Measurements from ENCODE around the gene YWHAH. TPM values are rescaled to one million over a fixed set of nuclear protein-coding genes. Genes with fewer than 3 reads are reported as not detected.

YWHAH gene
- total and polyA plus RNA-seq, 9 of the 15 experiments (the other 6 are each of a cell fraction or from before 2014, with no cell fraction given) = 32.0 to 177 (median 114) TPM

DNA sequence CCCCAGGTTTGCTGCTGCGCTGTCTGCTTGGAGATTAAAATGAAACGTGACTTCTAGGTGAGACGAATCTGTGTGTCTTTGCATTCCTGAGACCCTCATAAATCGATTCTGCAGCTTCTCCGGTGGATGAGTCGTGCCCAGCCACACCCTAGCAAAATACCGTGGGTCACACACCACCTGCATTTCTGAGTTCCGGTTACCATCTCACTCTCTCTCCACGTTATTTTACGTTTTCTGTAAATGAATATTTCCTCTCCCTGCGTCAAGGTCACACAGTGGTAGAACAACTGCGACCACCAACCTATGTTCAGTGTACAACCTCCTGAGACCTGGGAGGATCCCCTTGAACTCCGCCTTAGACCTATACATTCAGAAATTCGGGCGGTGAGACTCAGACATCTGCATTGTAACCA is 1.1 kb downstream of the YWHAH start:
- BruUV-seq (replicated peaks) = no TSS peak
- CTCF ChIA-PET (ENCODE audit: low intra/inter-chr PET ratio) = interaction anchor here (0.6 to 1.4 kb wide), 2 partner anchors 72 to 280 kb away, joined by 3 to 7 read pairs; no protein-coding TSS in a partner anchor

More for the DNA sequence above, 1.1 kb downstream of the YWHAH start:
- no peak for DNase-seq (ENCODE audit: extremely low read depth in 1 of 4, low spot score in 3 of 4)
- H3K27me3 ChIP-seq (ENCODE audit: control insufficient read depth in 2 of 2, insufficient read depth in 2 of 2, low read length in 2 of 2) = no peaks in the 10 kb centered on the region
- H2AFZ ChIP-seq (ENCODE audit: low read depth, low read length) = no peak overlapping the region
- TF ChIP-seq, protein P1, sequence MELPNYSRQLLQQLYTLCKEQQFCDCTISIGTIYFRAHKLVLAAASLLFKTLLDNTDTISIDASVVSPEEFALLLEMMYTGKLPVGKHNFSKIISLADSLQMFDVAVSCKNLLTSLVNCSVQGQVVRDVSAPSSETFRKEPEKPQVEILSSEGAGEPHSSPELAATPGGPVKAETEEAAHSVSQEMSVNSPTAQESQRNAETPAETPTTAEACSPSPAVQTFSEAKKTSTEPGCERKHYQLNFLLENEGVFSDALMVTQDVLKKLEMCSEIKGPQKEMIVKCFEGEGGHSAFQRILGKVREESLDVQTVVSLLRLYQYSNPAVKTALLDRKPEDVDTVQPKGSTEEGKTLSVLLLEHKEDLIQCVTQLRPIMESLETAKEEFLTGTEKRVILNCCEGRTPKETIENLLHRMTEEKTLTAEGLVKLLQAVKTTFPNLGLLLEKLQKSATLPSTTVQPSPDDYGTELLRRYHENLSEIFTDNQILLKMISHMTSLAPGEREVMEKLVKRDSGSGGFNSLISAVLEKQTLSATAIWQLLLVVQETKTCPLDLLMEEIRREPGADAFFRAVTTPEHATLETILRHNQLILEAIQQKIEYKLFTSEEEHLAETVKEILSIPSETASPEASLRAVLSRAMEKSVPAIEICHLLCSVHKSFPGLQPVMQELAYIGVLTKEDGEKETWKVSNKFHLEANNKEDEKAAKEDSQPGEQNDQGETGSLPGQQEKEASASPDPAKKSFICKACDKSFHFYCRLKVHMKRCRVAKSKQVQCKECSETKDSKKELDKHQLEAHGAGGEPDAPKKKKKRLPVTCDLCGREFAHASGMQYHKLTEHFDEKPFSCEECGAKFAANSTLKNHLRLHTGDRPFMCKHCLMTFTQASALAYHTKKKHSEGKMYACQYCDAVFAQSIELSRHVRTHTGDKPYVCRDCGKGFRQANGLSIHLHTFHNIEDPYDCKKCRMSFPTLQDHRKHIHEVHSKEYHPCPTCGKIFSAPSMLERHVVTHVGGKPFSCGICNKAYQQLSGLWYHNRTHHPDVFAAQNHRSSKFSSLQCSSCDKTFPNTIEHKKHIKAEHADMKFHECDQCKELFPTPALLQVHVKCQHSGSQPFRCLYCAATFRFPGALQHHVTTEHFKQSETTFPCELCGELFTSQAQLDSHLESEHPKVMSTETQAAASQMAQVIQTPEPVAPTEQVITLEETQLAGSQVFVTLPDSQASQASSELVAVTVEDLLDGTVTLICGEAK (IDR thresholded peaks at IDR 0.05) = 0 out of 2 replicates have a peak, but pooled peaks have one; percentile 3
- TF ChIP-seq, protein P1 (CRISPR knock-in tag; IDR thresholded peaks at IDR 0.05) = no peak
- no peak for TF ChIP-seq BRF1 (IDR thresholded peaks at IDR 0.05; ENCODE audit: borderline replicate concordance, extremely low read depth, insufficient read length)
- no peak for TF ChIP-seq ZNF174 (CRISPR knock-in tag; IDR thresholded peaks at IDR 0.05)
- peak; percentile 27 for TF ChIP-seq CHD1 (IDR thresholded peaks at IDR 0.05; ENCODE audit: low read length)
- TF ChIP-seq LEF1 (IDR thresholded peaks at IDR 0.05) = peak; percentile 26; the same call in 1 of the 2 replicates
- H3K4me1 ChIP-seq (replicated peaks in 1 of 2; ENCODE audit: control insufficient read depth in 2 of 2, insufficient read depth in 2 of 2, low read length in 2 of 2) = peaks cover 22 to 31% of the 10 kb centered on the region in 2 experiments
- H3K9ac ChIP-seq (ENCODE audit: insufficient read depth in 1 of 2, low read depth in 2 of 2, low read length in 2 of 2) = peak overlapping the region; percentile 96 to 97
- FAIRE-seq = no peak
- peaks cover 48% of the 10 kb centered on the region for H3K36me3 ChIP-seq (ENCODE audit: control insufficient read depth, insufficient read depth, low read length)
- no peaks in the 10 kb centered on the region for H3K9me3 ChIP-seq (replicated peaks; ENCODE audit: control insufficient read depth, insufficient read depth, low read depth, low read length)
- WGBS (ENCODE audit: insufficient coverage, low coverage, missing lambda C conversion rate) = 1% methylated on average over 14 of the region's 15 CpGs
- in situ Hi-C loops (cut with MboI) = loop anchor here (5.0 kb wide), 1 partner anchor 73 kb away; no protein-coding TSS in a partner anchor
- peaks cover under 1% of the 10 kb centered on the region for H3K9me1 ChIP-seq (ENCODE audit: control insufficient read depth, insufficient read depth, low read length)
- peaks cover 60% of the 10 kb centered on the region for H3K79me2 ChIP-seq (ENCODE audit: control insufficient read depth, insufficient read depth, low read length)
- no peak for ATAC-seq
- peak overlapping the region; percentile 96 for H3K4me2 ChIP-seq (ENCODE audit: insufficient read depth, low read length)
- H3K4me3 ChIP-seq = peak overlapping the region; percentile 96
- H4K20me1 ChIP-seq (replicated peaks; ENCODE audit: control insufficient read depth, insufficient read depth, low read length) = peaks cover 9% of the 10 kb centered on the region; the same call in 1 of the 2 replicates
- intact Hi-C loops (cut with micrococcal nuclease) = loop anchor here (5.0 kb wide), 1 partner anchor 193 kb away; the partner anchor contains the start of genes DEPDC5 and PRR14L
- POLR2A ChIA-PET = interaction anchor here (0.6 to 1.4 kb wide), 4 partner anchors 9 to 389 kb away, joined by 3 read pairs; no protein-coding TSS in a partner anchor
- H3K27ac ChIP-seq (ENCODE audit: extremely low read depth, low read depth, low read length) = peak overlapping the region; percentile 98
